GM20000 (cell line): Measurements from ENCODE around the gene SOS2.
A peak's percentile ranks its signal among the peaks of the same experiment; 100 is the strongest.

ENCODE experiments used
- DNase-seq: peaks from one replicate; pipeline ENCODE4 v3.0.0; 2012; ENCODE audit warnings: low spot score
- TF ChIP-seq, protein P1 (sequence below): IDR thresholded peaks from 2 replicates; pipeline ENCODE4 v1.5.1; 2012; ENCODE audit warnings: mild to moderate bottlenecking, control low read depth; ENCODE audit errors: extremely low read depth, missing control alignments

SOS2 gene

DNA sequence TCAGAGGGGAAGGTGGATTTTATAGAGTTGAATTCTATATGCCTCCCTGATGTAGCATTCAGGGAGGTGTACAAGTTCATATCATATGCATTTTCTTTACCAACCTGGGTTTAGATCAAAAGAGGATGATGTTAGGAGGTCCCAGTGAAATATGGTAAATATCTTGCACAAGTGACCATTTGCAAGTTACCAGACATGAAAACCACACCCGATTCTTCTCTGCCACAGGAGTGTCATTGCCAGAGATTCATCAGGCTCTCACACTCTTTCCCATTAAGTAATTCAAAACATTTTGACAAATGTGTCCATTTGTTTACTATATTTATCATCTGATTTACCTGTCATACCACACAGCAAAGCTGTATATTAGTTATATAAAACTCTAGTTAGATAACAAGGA lies 159.0 kb downstream of the SOS2 start:
- no peak for DNase-seq
- TF ChIP-seq, protein P1, sequence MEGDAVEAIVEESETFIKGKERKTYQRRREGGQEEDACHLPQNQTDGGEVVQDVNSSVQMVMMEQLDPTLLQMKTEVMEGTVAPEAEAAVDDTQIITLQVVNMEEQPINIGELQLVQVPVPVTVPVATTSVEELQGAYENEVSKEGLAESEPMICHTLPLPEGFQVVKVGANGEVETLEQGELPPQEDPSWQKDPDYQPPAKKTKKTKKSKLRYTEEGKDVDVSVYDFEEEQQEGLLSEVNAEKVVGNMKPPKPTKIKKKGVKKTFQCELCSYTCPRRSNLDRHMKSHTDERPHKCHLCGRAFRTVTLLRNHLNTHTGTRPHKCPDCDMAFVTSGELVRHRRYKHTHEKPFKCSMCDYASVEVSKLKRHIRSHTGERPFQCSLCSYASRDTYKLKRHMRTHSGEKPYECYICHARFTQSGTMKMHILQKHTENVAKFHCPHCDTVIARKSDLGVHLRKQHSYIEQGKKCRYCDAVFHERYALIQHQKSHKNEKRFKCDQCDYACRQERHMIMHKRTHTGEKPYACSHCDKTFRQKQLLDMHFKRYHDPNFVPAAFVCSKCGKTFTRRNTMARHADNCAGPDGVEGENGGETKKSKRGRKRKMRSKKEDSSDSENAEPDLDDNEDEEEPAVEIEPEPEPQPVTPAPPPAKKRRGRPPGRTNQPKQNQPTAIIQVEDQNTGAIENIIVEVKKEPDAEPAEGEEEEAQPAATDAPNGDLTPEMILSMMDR = no peak

DNA sequence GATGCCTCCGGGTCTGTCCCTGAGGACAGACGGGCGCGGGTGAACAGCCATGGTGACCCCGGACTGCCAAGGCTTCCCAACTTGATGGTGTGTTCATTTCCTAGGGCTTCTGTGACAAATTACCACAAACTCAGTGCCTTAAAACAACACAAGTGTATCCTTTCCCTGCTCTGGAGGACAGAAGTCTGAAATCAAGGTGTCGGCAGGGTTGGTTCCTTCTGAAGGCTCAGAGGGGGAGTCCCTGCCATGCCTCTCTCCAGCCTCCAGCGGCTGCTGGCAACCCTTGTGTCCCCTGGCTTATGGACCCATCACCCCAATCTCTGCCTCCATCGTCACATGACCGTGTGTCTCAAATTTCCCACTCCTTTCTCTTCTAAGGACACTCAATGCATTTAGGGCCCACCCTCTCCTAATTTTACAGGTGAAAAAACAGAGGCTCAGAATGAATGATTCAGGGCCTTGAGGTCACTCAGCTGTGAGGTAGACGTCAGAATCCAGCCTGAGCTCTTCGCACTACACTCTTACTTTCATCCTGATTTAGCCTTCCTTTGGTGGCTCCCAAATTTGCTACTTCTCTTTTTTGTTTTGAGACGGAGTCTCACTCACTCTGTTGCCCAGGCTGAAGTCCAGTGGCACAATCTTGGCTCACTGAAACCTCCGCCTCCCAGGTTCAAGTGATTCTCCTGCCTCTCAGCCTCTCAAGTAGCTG lies 160.4 kb downstream of the SOS2 start:
- TF ChIP-seq, protein P1 = no peak
- peak; percentile 42 for DNase-seq

DNA sequence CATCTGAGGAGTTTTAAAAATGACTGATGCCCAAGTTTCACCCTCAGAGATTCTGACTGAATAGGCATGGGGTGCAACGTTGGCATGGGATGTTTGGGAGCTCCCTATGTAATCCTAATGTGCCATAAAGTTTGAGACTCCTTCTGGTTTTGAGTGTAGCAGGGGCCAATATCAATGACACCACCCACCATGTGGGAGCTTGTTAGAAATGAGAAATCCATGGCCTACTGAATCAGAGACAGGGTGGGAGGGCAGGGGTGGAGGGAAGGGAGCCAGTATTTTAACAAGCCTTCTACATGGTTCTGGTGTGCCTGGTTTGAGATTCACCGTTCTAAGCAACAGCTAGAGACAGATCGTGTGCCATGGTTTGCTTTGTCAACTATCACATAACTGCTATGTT lies 161.1 kb downstream of the SOS2 start:
- no peak for DNase-seq
- TF ChIP-seq, protein P1 = no peak

DNA sequence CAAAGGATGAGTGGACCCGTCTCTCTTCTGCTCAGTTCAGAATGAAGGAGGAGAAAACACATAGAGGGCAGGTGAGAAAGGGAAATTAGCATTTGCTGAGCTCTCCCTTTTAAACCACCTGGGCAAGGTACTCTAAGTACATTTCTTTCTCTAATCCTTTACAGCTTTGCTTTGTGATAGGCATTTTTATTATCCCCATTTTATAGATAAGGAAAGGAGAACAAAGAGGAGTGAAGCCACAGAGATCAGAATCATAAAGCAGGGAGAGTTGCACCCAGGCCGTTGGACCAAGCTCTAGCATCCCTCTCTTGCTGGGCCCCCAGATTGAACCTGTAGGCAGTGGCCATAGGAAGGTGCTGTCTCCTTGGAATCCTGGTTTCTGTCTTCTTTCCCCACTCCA lies 162.1 kb downstream of the SOS2 start:
- TF ChIP-seq, protein P1 = no peak
- DNase-seq = no peak

DNA sequence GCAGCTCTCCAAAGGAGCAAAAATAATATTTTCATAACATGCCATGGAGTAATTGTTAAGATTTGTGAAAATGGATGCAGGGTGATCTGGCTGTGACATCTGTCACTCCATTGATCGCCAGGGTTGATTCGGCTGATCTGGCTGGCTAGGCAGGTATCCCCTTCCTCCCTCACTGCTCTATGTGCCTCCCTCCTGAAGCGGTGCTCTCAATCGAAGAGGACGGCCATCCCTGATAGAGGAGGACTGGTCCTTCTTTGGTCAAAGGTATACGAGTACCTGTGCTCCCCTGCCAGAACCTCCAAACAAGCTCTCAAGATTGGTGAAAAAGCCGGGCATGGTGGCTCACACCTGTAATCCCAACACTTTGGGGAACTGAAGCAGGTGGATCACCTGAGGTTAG lies 162.9 kb downstream of the SOS2 start:
- TF ChIP-seq, protein P1 = no peak
- DNase-seq = no peak

DNA sequence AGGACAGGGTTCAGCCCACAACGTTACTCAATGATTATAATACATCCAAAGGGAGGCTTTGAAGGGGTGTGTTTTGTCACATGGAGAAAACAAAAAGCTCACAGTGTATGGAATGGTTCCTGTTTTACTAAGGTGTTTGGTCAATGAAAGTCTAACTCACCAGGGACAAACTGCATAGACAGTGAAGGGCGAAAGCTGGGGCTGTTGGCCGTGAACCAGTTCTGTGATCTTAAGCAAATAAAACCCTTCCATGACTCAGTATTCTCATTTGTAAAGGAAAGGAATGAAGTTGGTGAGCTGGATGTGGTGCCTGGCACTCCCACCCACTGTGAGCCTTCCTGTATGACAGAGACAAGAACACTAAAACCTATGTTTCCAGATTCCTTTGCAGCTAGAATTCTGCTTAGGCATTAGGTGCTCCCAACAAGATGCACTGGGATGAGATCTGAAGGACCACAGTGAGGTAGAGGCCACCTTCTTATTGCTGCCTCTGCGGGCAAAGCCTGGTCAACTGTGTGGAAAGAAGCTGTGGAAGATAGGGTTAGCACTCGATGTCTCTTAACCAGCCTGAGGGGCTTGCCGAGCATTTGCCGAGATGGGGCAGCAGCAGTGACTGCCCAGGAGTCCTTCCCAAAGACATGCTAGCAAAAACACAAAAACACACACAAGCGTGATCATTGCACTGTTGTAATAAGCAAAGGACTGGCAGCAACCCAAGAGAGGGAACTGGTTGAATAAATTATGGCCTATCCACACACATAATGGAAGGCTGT lies 163.5 kb downstream of the SOS2 start:
- DNase-seq = no peak
- TF ChIP-seq, protein P1 = no peak
